Stimulated activated naive CD8-positive, alpha-beta T cell treated with anti-CD3 and anti-CD28 coated beads, Interleukin-15, amount 100 ng/mL, for 72 hours (primary cell): ENCODE measurements around the gene ENOX1.

Experiments
- ATAC-seq: fragments of 150-1000 bp; cut with Tn5 transposase; 2 replicates; pipeline ENCODE4 v1.10.0; 2021; ENCODE audit warnings: mild to moderate bottlenecking, moderate library complexity
- DNase-seq, 2 donors: peaks; one replicate each; pipeline ENCODE4 v3.0.0; 2021 to 2022
- H3K27ac Mint-ChIP-seq, 2 donors: one replicate each; pipeline ENCODE4 v1.8.0; 2022; ENCODE audit warnings: mild to moderate bottlenecking in 2 of 2, mixed read lengths in 2 of 2, moderate library complexity in 2 of 2
- H3K27me3 Mint-ChIP-seq: one replicate; pipeline ENCODE4 v1.8.0; 2022; ENCODE audit warnings: mixed read lengths
- H3K4me1 Mint-ChIP-seq: one replicate; pipeline ENCODE4 v1.8.0; 2022; ENCODE audit warnings: mild to moderate bottlenecking, mixed read lengths
- H3K4me3 Mint-ChIP-seq, 2 donors: one replicate each; pipeline ENCODE4 v1.8.0; 2022; ENCODE audit warnings: mild to moderate bottlenecking in 2 of 2, mixed read lengths in 2 of 2, moderate library complexity in 1 of 2
- H3K9me3 Mint-ChIP-seq, 2 donors: one replicate each; pipeline ENCODE4 v1.8.0; 2022; ENCODE audit warnings: mixed read lengths in 2 of 2

Gene ENOX1

GRCh38 chr13:43580280-43580679, 206.5 kb downstream of the ENOX1 start:
- H3K27me3 Mint-ChIP-seq: peaks cover 22% of the 10 kb centered on the region
- no peak overlapping the region for H3K27ac Mint-ChIP-seq
- DNase-seq (no peak), ATAC-seq (no peak)
- H3K4me3 Mint-ChIP-seq: no peak overlapping the region
- no peaks in the 10 kb centered on the region for H3K9me3 Mint-ChIP-seq
- H3K4me1 Mint-ChIP-seq: no peaks in the 10 kb centered on the region

GRCh38 chr13:43579321-43579720, 207.5 kb downstream of the ENOX1 start:
- Mint-ChIP-seq H3K9me3 (no peaks in the 10 kb centered on the region), H3K4me1 (peaks cover 6% of the 10 kb centered on the region), H3K27ac (no peak overlapping the region), H3K27me3 (peaks cover 30% of the 10 kb centered on the region), H3K4me3 (no peak overlapping the region)
- DNase-seq (no peak), ATAC-seq (no peak)

GRCh38 chr13:43574605-43575004, 212.2 kb downstream of the ENOX1 start:
- no peak overlapping the region for H3K27ac Mint-ChIP-seq
- no peak for ATAC-seq
- no peaks in the 10 kb centered on the region for H3K9me3 Mint-ChIP-seq

GRCh38 chr13:43573802-43574514, 212.8 kb downstream of the ENOX1 start:
- ATAC-seq (no peak), DNase-seq (no peak)
- Mint-ChIP-seq H3K27me3 (peaks cover 49% of the 10 kb centered on the region), H3K4me3 (no peak overlapping the region), H3K27ac (no peak overlapping the region), H3K9me3 (no peaks in the 10 kb centered on the region), H3K4me1 (peaks cover 6% of the 10 kb centered on the region)

More at GRCh38 chr13:43574605-43575004, 212.2 kb downstream of the ENOX1 start:
- no peak overlapping the region for H3K4me3 Mint-ChIP-seq
- peaks cover 51% of the 10 kb centered on the region for H3K27me3 Mint-ChIP-seq
- peaks cover 6% of the 10 kb centered on the region for H3K4me1 Mint-ChIP-seq
- no peak for DNase-seq

- Mint-ChIP-seq H3K4me3 (no peak overlapping the region), H3K27me3 (peaks cover 43% of the 10 kb centered on the region), H3K4me1 (peaks cover 6% of the 10 kb centered on the region), H3K27ac (no peak overlapping the region), H3K9me3 (no peaks in the 10 kb centered on the region)
- DNase-seq (no peak), ATAC-seq (no peak)
Observed at GRCh38 chr13:43573361-43573740, 213.4 kb downstream of the ENOX1 start.

- DNase-seq: no peak
- Mint-ChIP-seq H3K27me3 (peaks cover 41% of the 10 kb centered on the region), H3K4me1 (peaks cover 6% of the 10 kb centered on the region), H3K9me3 (no peaks in the 10 kb centered on the region), H3K4me3 (no peak overlapping the region), H3K27ac (no peak overlapping the region)
- no peak for ATAC-seq
Observed at GRCh38 chr13:43572656-43573360, 214.0 kb downstream of the ENOX1 start.

GRCh38 chr13:43569658-43570057, 217.1 kb downstream of the ENOX1 start:
- DNase-seq (no peak), ATAC-seq (no peak)
- no peaks in the 10 kb centered on the region for H3K9me3 Mint-ChIP-seq
- no peak overlapping the region for H3K27ac Mint-ChIP-seq
- H3K4me3 Mint-ChIP-seq: no peak overlapping the region
- H3K27me3 Mint-ChIP-seq: peaks cover 39% of the 10 kb centered on the region
- H3K4me1 Mint-ChIP-seq: peaks cover 3% of the 10 kb centered on the region

- no peak overlapping the region for H3K27ac Mint-ChIP-seq
- DNase-seq (no peak), ATAC-seq (no peak)
Observed at GRCh38 chr13:43567608-43568007, 219.2 kb downstream of the ENOX1 start.

GRCh38 chr13:43564952-43565351, 221.8 kb downstream of the ENOX1 start:
- DNase-seq (no peak), ATAC-seq (no peak)
- Mint-ChIP-seq H3K9me3 (no peaks in the 10 kb centered on the region), H3K27me3 (peaks cover 15% of the 10 kb centered on the region), H3K4me3 (no peak overlapping the region), H3K27ac (no peak overlapping the region), H3K4me1 (no peaks in the 10 kb centered on the region)

More at GRCh38 chr13:43567608-43568007, 219.2 kb downstream of the ENOX1 start:
- H3K4me1 Mint-ChIP-seq: no peaks in the 10 kb centered on the region
- H3K9me3 Mint-ChIP-seq: no peaks in the 10 kb centered on the region
- H3K4me3 Mint-ChIP-seq: no peak overlapping the region
- peaks cover 27% of the 10 kb centered on the region for H3K27me3 Mint-ChIP-seq

- Mint-ChIP-seq H3K27ac (no peak overlapping the region), H3K4me1 (no peaks in the 10 kb centered on the region), H3K4me3 (no peak overlapping the region), H3K9me3 (no peaks in the 10 kb centered on the region), H3K27me3 (peaks cover 8% of the 10 kb centered on the region)
- ATAC-seq (no peak), DNase-seq (no peak)
Observed at GRCh38 chr13:43561081-43561480, 225.7 kb downstream of the ENOX1 start.

GRCh38 chr13:43558939-43559338, 227.8 kb downstream of the ENOX1 start:
- DNase-seq: no peak
- H3K4me1 Mint-ChIP-seq: no peaks in the 10 kb centered on the region
- no peak overlapping the region for H3K27ac Mint-ChIP-seq
- H3K9me3 Mint-ChIP-seq: no peaks in the 10 kb centered on the region
- H3K27me3 Mint-ChIP-seq: no peaks in the 10 kb centered on the region
- no peak overlapping the region for H3K4me3 Mint-ChIP-seq
- ATAC-seq: no peak

GRCh38 chr13:43558326-43558725, 228.4 kb downstream of the ENOX1 start:
- ATAC-seq (no peak), DNase-seq (no peak)
- H3K27ac Mint-ChIP-seq: no peak overlapping the region
- no peak overlapping the region for H3K4me3 Mint-ChIP-seq
- no peaks in the 10 kb centered on the region for H3K27me3 Mint-ChIP-seq
- H3K4me1 Mint-ChIP-seq: no peaks in the 10 kb centered on the region
- H3K9me3 Mint-ChIP-seq: no peaks in the 10 kb centered on the region

- no peaks in the 10 kb centered on the region for H3K27me3 Mint-ChIP-seq
- no peaks in the 10 kb centered on the region for H3K9me3 Mint-ChIP-seq
- DNase-seq (no peak), ATAC-seq (no peak)
- no peak overlapping the region for H3K4me3 Mint-ChIP-seq
- no peaks in the 10 kb centered on the region for H3K4me1 Mint-ChIP-seq
- no peak overlapping the region for H3K27ac Mint-ChIP-seq
Observed at GRCh38 chr13:43555667-43556066, 231.1 kb downstream of the ENOX1 start.

- DNase-seq (no peak), ATAC-seq (no peak)
- no peaks in the 10 kb centered on the region for H3K9me3 Mint-ChIP-seq
- H3K27me3 Mint-ChIP-seq: peaks cover 9% of the 10 kb centered on the region
- H3K4me3 Mint-ChIP-seq: no peak overlapping the region
- no peak overlapping the region for H3K27ac Mint-ChIP-seq
- no peaks in the 10 kb centered on the region for H3K4me1 Mint-ChIP-seq
Observed at GRCh38 chr13:43551897-43552456, 234.8 kb downstream of the ENOX1 start.

- Mint-ChIP-seq H3K27ac (no peak overlapping the region), H3K27me3 (peaks cover 9% of the 10 kb centered on the region), H3K9me3 (no peaks in the 10 kb centered on the region), H3K4me3 (no peak overlapping the region), H3K4me1 (no peaks in the 10 kb centered on the region)
- DNase-seq (no peak), ATAC-seq (no peak)
Observed at GRCh38 chr13:43546816-43547215, 240.0 kb downstream of the ENOX1 start.

GRCh38 chr13:43546251-43546650, 240.5 kb downstream of the ENOX1 start:
- H3K4me1 Mint-ChIP-seq: no peaks in the 10 kb centered on the region
- no peaks in the 10 kb centered on the region for H3K9me3 Mint-ChIP-seq
- peaks cover 9% of the 10 kb centered on the region for H3K27me3 Mint-ChIP-seq
- ATAC-seq (no peak), DNase-seq (no peak)
- no peak overlapping the region for H3K4me3 Mint-ChIP-seq
- no peak overlapping the region for H3K27ac Mint-ChIP-seq
